T-helper 9 cell (primary cell): ENCODE measurements around the gene SLC47A2.
"Not testable (repeated sequence)": the region's sequence is repeated elsewhere in the genome, so short reads cannot be mapped to it uniquely, and the experiment has no call there.

ENCODE experiments used
- DNase-seq: peaks from one replicate; pipeline ENCODE4 v3.0.0-alpha.2; 2020

The SLC47A2 gene

DNA sequence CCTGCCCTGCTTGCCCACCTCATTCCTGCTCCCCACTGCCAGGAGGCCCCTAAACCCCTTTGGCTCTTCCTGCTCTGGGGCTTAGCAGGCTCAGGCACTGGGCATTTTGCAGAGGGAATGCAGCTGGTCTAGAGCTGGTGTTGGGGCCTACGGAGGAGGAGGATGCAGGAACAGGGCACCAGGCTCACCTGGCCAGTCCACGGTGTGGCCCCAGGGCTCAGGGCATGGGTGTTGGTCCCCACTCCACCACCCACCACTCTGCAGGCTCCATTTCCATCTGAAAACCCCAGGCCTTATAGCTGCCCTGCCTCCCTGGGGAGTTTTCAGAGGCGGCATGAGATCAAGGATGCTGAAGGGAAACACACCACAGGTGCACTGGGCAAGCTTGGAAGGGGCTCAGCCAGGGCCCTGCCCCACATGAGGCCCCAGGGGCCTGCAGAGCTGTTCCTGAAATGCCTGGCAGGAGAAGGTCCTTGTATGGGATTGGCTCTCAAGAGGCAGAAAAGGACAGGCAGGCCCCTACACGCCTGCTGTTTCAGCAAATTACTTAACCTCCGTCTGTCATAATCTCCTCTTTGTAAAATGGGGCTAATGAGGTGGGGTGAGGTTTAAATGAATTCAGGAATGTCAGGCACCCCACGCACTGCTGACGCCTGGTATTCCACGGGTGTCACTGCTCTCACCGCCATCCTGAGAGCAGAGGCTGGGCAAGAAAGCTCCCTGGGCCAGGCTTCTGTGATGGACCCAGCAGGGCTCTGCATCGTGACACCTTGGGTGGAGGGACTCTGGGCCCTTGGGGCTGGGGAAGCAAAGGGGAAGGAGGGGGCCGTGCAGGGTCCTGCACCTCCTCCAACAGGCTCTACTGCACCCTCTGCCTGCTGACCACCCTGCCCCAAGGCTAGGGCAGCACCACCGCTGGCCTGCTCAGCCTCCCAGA is 9.3 kb downstream of the SLC47A2 start:
- no peak for DNase-seq

DNA sequence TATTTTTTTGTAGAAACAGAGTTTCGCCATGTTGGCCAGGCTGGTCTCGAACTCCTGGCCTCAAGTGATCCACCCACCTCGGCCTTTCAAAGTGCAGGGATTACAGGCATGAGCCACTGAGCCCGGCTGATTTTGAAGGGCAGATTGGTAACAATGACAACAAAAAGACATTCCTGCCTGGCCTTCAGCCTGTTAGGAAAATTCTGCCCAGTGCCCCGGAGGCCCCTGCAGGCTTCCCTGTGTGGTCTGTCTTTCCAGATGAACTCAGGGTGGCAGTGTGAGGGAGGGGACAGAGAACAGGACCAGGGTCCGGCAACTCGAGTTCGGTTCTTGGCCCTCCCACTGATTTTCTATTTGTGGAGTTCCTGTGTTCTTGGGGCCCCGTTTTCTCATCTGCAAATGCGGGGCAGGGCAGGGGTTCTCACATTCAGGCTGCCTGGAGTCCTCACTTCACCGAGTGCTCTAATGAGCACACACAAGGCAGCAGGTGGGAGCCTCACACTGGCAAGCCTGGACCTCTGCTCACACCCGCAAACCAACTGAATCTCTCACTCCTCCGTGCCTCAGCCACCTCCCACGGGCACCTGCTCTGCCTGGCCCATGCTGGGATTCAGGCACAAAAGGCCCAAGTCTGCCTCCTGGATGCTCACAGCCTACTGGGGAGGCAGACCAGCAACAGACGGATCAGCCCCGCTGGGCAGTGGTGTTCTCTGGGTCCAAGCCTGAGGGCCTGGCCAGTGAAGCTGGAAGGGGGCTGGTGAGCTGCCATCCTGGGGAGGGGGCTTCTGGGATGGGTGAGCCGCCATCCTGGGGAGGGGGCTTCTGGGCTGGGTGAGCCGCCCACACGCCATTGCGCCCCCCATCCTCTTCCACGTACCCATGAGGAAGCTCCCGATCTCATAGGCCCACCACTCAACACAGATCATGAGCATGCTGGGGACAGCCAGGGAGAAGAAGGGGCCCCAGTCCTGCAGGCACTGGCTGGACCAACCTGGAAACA is 10.3 kb downstream of the SLC47A2 start:
- DNase-seq = no peak

DNA sequence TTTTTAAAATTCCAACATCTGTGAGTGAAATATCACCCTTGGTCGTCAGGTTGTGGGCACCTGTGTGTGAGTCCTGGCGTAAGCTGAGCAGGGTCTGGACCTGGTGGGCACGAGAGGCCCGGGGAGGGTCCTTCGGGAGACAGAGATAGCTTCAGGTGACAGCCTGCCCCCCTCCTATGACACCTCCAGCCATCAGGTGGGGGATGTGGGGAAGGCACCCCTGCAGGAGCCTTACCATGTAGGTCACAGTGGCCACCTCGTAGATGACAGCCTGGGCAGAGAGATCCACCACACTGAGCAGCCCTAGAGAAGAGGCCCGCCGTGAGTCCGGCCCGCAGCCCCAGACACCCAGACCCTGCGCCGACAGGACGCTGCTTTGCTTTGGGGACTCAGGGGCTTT is 11.2 kb downstream of the SLC47A2 start:
- no peak for DNase-seq

DNA sequence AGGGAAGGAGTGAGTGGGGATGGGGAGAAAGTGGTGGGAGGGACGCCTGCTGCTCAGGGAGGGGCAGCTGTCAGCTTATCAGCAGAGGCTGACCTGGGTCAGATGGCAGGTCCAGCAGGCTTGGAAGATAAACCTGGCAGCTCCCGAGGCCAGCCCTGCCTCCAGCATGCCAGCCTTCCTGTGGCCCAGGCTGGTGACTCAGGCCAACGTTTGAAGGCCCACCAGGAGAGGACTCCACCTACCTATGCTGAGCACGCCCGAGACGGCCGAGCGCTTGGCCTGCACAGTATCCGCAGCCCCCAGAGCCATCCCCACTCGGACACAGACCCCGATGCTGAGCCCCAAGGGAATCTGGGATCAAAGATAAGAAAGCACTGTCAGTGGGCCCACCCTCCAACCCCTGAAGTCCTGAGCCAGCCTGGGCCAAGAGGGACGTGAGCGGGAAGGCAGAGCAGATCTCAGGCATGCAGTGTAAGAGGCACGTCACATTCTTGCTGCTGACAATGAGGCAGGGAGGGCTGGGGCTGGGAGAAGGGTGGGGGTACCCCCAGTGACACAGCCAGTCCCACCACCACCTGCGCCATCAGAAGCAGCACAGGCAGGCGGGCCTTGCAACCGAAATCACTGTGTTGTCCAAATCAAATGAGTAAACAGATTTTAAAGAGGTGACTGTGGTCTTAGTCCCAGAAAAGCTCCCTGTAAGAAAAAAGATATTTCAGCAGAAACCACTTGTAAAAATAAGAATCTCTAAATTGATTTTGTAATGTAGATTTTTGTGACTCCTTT is 12.4 kb downstream of the SLC47A2 start:
- DNase-seq = no peak

DNA sequence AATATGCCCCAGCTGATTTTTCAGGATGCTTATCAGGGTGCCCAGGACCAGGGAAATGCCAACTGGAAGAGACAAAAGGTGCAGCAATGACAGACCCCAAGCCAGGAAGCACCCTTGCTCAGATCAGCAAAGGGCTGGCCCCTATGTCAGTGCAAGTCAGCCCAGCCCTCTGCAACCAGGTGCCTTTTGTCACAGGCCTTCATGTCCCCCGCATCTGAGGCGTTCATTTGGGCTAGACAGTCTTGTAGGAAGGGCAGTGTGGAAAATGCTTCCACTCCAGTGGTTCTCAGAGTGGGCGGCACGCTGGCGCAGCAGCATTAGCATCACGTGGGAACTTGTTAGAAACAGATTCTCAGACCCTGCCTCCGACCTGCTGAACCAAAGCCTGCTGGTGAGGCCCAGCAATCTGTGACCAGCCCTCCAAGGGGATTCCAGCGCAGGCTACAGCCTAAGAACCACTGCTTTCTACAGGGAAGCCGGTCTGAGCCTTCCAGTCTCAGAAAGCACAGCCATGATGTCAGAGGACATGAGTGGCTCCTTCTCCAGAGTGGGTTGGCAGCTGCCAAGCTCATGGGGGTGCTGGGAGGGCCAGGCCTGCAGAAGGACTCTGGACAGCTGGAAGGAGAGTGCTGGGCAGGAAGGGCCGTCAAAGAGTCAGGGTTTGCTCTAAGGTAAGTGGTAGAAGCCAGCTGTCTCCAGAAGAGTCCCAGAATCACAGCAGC is 13.1 kb downstream of the SLC47A2 start:
- no peak for DNase-seq

DNA sequence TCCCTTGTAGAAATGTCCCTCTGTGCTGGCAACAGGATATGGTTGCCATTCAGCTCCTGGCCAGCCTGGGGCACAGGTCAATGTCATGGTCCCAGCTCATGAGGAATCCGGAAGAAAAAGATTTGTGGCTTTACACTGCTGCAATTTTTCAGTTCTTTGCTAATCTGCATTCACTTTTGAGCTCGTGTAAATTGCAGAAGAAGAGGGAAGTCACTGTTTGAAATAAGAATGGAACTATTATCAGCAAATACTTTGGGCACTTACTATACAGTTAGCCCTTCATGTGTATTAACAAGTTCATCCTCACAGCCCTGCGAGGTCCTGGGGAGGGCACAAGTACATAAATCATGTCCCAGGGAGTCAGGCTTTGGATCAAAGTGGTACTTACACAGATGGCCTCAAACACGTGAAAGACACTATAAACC is 14.2 kb downstream of the SLC47A2 start:
- no peak for DNase-seq

DNA sequence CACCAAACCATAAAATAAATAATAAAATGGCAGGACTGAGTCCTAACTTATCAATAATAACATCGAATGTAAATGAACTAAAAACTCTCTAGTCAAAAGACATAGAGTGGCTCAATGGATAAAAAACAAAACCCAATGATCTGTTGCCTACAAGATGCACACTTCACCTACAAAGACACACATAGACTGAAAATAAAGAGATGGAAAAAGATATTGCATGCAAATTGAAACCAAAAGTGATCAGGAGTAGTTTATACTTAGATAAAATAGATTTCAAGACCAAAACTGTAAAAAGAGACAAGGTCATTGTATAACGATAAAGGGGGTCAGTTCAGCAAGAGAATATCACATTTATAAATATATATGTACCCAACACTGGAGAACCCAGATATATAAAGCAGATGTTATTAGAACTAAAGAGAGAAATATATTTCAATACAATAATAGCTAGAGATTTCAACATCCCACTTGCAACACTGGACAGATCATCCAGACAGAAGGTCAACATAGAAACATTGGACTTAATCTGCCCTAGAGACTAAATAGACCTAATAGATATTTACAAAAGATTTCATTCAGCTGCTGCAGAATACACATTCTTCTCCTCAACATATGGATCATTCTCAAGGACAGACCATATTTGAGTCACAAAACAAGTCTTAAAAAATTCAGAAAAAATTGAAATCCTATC is 29.8 kb downstream of the SLC47A2 start:
- no peak for DNase-seq

DNA sequence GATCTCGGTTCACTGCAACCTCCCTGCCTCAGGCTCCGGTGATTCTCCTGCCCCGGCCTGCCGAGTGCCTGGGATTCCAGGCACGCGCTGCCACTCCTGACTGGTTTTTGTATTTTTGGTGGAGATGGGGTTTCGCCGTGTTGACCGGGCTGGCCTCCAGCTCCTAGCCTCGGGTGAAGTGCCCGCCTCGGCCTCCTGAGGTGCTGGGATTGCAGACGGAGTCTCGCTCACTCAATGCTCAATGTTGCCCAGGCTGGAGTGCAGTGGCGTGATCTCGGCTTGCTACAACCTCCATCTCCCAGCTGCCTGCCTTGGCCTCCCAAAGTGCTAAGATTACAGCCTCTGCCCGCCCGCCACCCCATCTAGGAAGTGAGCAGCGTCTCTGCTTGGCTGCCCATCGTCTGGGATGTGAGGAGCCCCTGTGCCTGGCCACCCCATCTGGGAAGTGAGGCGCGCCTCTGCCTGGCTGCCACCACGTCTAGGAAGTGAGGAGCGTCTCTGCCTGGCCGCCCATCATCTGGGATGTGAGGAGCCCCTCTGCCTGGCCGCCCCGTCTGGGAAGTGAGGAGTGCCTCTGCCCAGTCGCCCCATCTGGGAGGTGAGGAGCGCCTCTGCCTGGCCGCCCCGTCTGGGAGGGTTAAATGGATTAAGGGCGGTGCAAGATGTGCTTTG is 31.3 kb downstream of the SLC47A2 start:
- DNase-seq = not testable (repeated sequence)

DNA sequence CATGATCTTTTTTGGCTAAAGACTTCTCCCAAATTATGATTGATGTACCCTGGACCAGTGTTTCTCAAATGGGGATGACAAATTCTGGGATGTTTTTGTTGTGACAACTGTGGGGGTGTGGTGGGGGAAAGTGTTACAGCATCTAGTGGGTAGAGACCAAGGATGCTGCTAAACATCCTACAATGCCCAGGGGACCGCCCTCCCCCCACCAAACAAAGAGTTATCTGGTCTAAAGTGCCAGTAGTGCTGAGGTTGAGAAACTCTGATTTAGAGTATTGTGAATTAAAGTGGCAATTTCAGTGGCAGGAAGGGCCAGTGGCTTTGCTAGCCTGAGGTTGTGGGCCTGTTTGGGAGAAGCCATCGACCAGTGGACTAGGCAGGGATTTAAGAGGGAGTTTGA is 33.3 kb downstream of the SLC47A2 start:
- no peak for DNase-seq

DNA sequence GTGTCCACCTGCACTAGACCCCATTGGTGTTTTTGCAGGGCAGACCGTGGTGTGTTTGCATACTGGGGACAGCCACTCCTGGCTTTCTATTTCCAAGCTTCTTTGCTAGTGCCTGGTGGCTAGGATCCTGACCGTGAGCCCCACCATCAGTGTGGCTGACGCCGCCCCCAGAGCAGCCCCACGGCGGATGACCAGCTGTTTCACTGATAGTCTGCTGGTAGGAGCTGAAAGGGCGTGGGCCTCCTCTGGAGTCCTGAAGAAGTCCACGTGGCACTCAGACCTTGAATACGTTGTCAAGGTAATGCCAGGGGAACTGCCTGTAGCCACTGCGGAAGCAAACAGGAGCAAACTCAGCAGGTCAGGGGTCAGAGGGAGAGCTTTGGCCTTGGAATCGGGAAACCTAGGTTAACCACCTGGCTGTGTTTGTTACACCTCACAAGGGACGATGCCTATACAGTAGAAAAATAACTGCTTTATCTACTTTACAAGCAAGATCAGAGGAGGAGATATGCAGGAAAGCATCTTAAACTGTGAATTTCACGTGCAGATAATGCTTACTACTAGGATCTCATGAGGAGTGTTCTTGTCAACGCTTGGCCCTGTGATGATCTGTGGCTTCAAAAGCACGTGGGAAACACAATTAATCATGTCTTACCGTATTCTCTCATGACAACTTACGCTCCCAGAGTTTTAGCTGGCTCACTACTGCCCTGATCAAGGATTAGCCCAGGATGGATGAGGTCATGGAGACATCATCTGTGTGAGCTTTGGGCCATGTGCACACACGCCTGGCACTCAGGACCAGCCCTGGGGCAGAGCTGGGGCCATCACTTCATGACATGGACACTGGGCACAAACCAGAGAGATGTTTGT is 37.6 kb downstream of the SLC47A2 start:
- DNase-seq = no peak

DNA sequence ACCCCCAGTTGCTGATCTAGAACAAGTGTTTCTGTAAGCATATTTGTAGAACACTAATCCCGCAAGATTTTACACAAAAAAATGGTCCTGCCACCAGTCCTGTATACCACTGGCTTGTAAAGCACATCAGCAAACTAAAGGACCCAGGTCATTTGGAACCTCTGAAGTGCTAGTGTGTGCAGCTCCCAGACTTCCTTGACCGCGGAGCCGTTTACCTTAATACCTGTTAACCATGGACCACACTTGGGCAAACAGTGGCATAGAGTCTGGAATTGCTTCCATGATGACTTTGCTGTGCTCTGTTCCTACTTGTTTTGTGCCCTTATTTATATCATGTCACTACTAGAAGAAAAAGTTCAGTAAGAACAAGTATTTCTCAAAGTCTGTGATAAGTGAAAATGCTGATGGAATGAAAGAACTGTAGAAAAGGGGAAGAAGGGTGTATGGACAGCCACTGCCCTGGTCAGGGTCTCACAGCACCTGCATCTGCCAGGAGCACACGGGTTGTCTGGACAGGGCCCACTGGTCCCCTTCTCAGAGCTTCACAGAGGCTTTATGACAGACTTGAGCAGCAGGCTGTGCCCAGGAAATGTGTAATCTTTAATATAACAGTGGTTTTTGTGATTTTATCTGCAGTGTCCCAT is 38.5 kb downstream of the SLC47A2 start:
- no peak for DNase-seq

DNA sequence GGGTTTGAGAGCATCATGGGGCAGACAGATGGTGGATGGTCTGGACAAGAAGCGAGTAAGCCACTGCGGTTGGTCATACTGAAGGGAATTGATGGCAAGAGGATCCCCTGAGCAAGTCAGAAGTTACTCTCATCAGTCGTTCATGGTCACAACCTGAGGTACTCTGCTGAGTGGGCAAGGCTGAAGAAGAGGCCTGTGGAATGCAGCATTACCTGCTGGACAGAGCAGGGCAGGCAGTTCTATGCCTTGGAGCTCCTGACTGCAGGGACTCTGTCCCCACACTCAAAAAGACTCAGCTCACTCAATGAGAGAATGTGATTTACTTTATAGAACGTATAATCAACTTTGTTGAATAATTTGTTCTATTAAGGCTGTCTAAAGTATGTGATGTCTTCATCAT is 39.5 kb downstream of the SLC47A2 start:
- no peak for DNase-seq

DNA sequence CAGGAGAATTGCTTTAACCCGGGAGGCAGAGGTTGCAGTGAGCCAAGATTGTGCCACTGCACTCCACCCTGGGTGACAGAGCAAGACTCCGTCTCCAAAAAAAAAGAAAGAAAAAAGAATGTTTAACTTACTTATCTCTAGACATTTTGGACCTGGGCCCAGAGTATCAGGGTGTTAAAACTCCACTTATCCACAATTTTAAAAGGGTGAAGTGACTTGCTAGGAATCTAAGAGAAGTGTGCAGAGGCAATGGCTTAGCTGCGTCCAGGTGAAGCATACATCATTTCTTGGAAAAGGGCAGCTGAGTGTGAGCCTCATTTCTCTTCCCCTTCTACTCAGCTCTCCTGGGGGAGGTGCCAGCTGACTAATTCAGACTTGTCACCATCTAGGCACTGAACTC is 42.8 kb downstream of the SLC47A2 start:
- no peak for DNase-seq

DNA sequence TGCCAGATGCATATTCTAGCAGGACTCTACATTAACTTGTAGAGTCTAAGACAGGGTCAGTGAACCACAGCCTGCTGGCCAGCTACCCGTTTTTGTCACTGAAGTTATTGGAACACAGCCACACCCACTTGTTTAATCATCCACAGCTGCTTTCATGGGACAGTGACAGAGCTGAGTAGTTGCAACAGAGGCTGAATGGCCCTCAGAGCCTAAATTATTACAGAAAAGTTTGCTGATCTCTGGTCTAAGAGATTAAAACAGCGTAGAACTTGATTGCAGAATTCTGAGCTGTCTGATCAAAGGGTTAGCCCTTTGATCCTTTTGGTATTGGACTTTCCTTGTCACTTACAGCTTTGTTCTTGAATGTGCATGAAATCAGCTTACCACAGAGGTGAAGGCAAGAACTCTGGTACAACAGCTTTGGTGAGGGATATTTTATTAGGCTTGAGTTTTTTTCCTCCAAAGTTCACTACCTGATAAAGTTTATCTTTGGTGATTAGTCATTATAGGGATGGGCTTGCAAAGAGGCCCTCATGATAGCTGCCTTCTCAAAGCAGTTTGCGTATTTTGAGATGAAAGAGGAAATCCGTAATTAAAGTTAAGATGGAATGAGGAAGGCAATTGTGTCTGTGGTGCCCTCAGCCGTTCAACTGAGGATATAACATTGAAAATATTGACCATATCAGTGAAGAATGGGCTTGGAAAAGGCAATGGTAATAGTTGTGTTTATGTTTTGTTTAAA is 44.2 kb downstream of the SLC47A2 start:
- DNase-seq = no peak

DNA sequence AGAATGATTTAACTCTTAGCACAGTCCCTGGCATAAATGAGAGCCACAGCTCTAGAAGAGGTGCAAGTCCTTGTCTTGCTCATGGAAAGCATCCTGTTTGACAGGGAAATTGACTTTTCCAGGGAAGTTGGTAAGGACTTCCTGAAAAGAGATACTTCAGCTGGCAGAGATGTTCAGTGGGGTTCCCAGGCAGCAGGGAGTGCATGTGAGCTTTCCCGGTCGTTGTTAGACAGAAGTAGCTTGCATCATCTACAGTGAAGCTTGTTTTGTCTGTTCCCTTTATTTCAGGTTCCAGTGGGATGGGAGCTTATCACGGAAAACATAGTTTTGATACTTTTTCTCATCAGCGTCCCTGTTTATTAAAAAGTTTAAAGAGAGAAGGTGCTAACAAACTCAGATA is 45.0 kb downstream of the SLC47A2 start:
- DNase-seq = no peak

DNA sequence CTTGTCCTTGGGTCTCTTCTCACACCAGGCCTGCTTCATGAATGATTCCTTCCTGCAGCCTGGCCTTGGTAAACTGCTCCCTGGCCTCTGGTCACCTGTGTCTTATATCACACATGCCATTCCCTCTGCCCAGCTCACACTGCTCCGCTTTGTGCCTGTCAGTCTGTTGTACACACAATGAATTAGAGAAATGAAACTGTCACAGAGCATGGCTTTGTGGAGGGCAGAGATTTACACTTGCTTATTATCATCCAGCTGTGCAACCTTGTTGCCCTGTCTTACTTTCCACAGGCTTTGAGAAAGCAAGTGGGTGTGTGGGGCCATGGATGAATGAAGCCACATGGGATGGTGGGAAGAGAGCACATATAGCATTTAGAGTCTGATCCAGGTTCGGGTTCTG is 45.5 kb downstream of the SLC47A2 start:
- DNase-seq = no peak

DNA sequence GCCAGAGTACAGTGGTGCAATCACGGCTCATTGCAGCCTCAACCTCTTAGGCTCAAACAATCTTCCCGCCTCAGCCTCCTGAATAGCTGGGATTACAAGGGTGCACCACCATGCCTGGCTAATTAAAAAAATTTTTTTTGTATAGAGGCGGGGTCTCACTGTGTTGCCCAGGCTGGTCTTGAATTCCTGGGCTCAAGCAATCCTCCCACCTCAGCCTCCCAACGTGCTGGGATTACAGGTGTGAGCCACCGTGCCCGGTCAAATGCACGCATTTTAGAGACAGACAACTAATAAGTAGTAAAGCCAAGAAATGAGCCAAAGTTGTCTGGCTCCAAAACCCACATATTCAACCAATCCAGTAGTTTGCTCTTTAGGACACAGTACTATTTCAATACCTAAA is 46.7 kb downstream of the SLC47A2 start:
- not testable (repeated sequence) for DNase-seq

DNA sequence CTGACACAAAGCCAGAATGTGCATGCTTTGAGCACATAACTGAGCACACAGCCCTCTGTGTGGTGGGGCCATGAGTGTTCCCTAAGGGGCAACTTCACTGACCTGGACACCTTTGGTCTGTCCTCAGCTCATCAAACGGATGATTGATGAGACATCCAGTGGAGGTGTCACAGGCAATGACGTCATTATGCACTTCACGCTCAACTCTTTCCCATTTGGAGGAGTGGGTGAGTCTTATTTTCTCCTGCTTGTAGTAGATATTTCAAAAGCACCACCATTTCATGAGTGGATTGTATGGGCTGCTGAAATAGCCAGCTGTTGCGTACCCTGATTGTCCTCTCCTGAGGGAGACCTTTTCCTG is 51.6 kb downstream of the SLC47A2 start:
- no peak for DNase-seq
